Lung (tissue), 12 donors: ENCODE measurements around the gene PHLDB2. TPM values are rescaled to one million over a fixed set of nuclear protein-coding genes. Genes with fewer than 3 reads are reported as not detected.
A peak's percentile ranks its signal among the peaks of the same experiment; 100 is the strongest.

Experiments used
- ATAC-seq: fragments of 200-7000 bp; cut with Tn5 transposase; one replicate; pipeline ENCODE4 v1.9.1; 2020; ENCODE audit warnings: moderate number of reproducible peaks; ENCODE audit not compliant: insufficient read depth, low FRiP score
- DNase-seq, 3 donors: peaks; one replicate each; pipeline ENCODE4 v3.0.0-alpha.2; 2013 to 2017
- H3K27ac ChIP-seq, 2 donors: one replicate each; pipeline ENCODE4 v1.5.1; 2013; ENCODE audit warnings: mild to moderate bottlenecking in 2 of 2, moderate library complexity in 2 of 2, control low read depth in 1 of 2, inconsistent platforms in 1 of 2, low read depth in 1 of 2, low read length in 1 of 2
- H3K27me3 ChIP-seq, 3 donors: one replicate each; pipeline ENCODE4 v1.5.1; 2013; ENCODE audit warnings: low read length in 2 of 3; ENCODE audit not compliant: control insufficient read depth in 3 of 3, insufficient read depth in 3 of 3
- H3K36me3 ChIP-seq, 4 donors: one replicate each; pipeline ENCODE4 v1.5.1; 2013; ENCODE audit warnings: low read length in 4 of 4, mild to moderate bottlenecking in 1 of 4, moderate library complexity in 1 of 4; ENCODE audit not compliant: control insufficient read depth in 4 of 4, insufficient read depth in 4 of 4
- H3K4me1 ChIP-seq, 5 donors: one replicate each; pipeline ENCODE4 v1.5.1; 2013; ENCODE audit warnings: low read length in 5 of 5, mild to moderate bottlenecking in 2 of 5, moderate library complexity in 1 of 5; ENCODE audit not compliant: control insufficient read depth in 5 of 5, insufficient read depth in 5 of 5
- H3K4me3 ChIP-seq: one replicate; pipeline ENCODE4 v1.5.1; 2013; ENCODE audit warnings: mild to moderate bottlenecking, control low read depth, moderate library complexity
- H3K9ac ChIP-seq, 2 donors: one replicate each; pipeline ENCODE4 v1.5.1; 2013; ENCODE audit warnings: low read length in 2 of 2, control low read depth in 1 of 2; ENCODE audit not compliant: insufficient read depth in 1 of 2
- H3K9me3 ChIP-seq, 4 donors: one replicate each; pipeline ENCODE4 v1.5.1; 2013; ENCODE audit warnings: low read length in 3 of 4, mild to moderate bottlenecking in 1 of 4, moderate library complexity in 1 of 4; ENCODE audit not compliant: control insufficient read depth in 4 of 4, insufficient read depth in 3 of 4
- CTCF ChIP-seq: IDR thresholded peaks from 2 replicates; pipeline ENCODE4 v1.5.1; 2012; ENCODE audit warnings: mild to moderate bottlenecking; ENCODE audit errors: control extremely low read depth, extremely low read depth
- WGBS, 2 donors: extraction: QIAGEN DNeasy Blood & Tissue Kit; methylation state at CpG; one replicate each; pipeline ENCODE4 v1.1.7; 2013; 5-methylcytosine and 5-hydroxymethylcytosine counted together
- polyA plus RNA-seq, 2 donors: library from polyadenylated mRNA; stranded (reverse); fragments of 200-250 nt; gene quantifications; one replicate each; pipeline ENCODE4 v1.2.1, GENCODE V29; 2013
- total RNA-seq, 2 donors: library from RNA; depleted of rRNA in 1 of 2; stranded (reverse); fragments of >200 nt in 1 of 2; gene quantifications; one replicate each; pipeline ENCODE4 v1.2.1, GENCODE V29; 2014 to 2021
- donor health status: control.
- donor health status: control.
- donor health status: Bipolar disorder and iron deficiency.
- donor health status: healthy.
- donor health status: DM: yes; HTN: yes; CAD: no.

The PHLDB2 gene
- total and polyA plus RNA-seq, 4 donors = 14.4 to 58.1 (median 26.7) TPM

GRCh38 chr3:111999484-112000324, 140.6 kb downstream of the PHLDB2 start:
- Histone ChIP-seq H3K27me3 (no peaks in the 10 kb centered on the region), H3K36me3 (peaks cover 0 to 4% (median 0%) of the 10 kb centered on the region in 4 donors), H3K9ac (peak overlapping the region; percentile 28 to 61), H3K4me1 (peaks cover 0 to 41% (median 7%) of the 10 kb centered on the region in 5 donors), H3K27ac (no peak overlapping the region), H3K9me3 (no peaks in the 10 kb centered on the region), H3K4me3 (no peak overlapping the region)
- peak in 2 of 3 donors; percentile 42 to 50 for DNase-seq
- ATAC-seq = no peak
- TF ChIP-seq CTCF = no peak
- 31 to 36% methylated on average over 19 of the region's 19 CpGs for WGBS, 2 donors

GRCh38 chr3:112000367-112000771, 141.3 kb downstream of the PHLDB2 start:
- Histone ChIP-seq H3K27me3 (no peaks in the 10 kb centered on the region), H3K36me3 (peaks cover 0 to under 1% (median 0%) of the 10 kb centered on the region in 4 donors), H3K9me3 (no peaks in the 10 kb centered on the region), H3K9ac (no peak overlapping the region), H3K4me1 (peaks cover 0 to 41% (median 7%) of the 10 kb centered on the region in 5 donors), H3K27ac (no peak overlapping the region), H3K4me3 (no peak overlapping the region)
- DNase-seq = peak in 1 of 3 donors; percentile 50
- ATAC-seq = no peak
- no peak for TF ChIP-seq CTCF
- 78 to 86% methylated on average over 5 of the region's 5 CpGs for WGBS, 2 donors

- Histone ChIP-seq H3K36me3 (no peaks in the 10 kb centered on the region), H3K4me3 (no peak overlapping the region), H3K27ac (no peak overlapping the region), H3K9me3 (no peaks in the 10 kb centered on the region), H3K9ac (no peak overlapping the region), H3K4me1 (peaks cover 0 to 41% (median 7%) of the 10 kb centered on the region in 5 donors), H3K27me3 (no peaks in the 10 kb centered on the region)
- DNase-seq = peak in 1 of 3 donors; percentile 29
- ATAC-seq = no peak
- 65 to 72% methylated on average over 2 of the region's 2 CpGs for WGBS, 2 donors
- no peak for TF ChIP-seq CTCF
These were observed 141.9 kb downstream of the PHLDB2 start for GRCh38 chr3:112000966-112001365.
